ENCODE data around the gene ANKS1B.

The ANKS1B gene

DNA sequence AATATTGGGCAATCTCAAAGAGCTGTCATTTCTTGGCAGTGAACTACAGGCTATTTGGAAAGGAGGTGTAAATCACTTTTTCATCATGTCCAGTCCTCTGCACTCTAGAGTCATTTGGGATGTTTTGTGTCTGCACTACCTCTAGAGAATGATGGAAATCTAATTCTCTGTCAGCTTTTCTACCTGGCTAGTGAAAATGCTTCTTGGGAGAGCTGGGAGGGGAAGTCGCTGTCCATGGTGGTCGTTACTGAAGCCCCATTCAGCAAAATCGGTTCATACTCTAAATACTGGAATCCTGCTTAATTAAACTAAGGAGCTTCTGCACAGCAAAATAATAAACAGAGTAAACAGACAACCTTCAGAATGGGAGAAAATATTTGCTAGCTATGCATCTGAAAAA, 1087.8 kb downstream of the ANKS1B start:
- no peak overlapping the region for H3K9ac ChIP-seq (ENCODE audit: low read length)
- no peak for TF ChIP-seq EZH2 (IDR thresholded peaks at IDR 0.05; ENCODE audit: borderline replicate concordance, low read length)
- TF ChIP-seq, protein P1, sequence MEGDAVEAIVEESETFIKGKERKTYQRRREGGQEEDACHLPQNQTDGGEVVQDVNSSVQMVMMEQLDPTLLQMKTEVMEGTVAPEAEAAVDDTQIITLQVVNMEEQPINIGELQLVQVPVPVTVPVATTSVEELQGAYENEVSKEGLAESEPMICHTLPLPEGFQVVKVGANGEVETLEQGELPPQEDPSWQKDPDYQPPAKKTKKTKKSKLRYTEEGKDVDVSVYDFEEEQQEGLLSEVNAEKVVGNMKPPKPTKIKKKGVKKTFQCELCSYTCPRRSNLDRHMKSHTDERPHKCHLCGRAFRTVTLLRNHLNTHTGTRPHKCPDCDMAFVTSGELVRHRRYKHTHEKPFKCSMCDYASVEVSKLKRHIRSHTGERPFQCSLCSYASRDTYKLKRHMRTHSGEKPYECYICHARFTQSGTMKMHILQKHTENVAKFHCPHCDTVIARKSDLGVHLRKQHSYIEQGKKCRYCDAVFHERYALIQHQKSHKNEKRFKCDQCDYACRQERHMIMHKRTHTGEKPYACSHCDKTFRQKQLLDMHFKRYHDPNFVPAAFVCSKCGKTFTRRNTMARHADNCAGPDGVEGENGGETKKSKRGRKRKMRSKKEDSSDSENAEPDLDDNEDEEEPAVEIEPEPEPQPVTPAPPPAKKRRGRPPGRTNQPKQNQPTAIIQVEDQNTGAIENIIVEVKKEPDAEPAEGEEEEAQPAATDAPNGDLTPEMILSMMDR (IDR thresholded peaks at IDR 0.05; ENCODE audit: low read length) = no peak
- H3K4me2 ChIP-seq (ENCODE audit: low read length) = no peak overlapping the region
- no peaks in the 10 kb centered on the region for H3K9me3 ChIP-seq (ENCODE audit: low read length)
- no peak overlapping the region for H2AFZ ChIP-seq (ENCODE audit: low read length)
- H3K4me3 ChIP-seq (ENCODE audit: low read depth, low read length, poor library complexity, severe bottlenecking) = no peak overlapping the region
- H3K9me2 ChIP-seq (ENCODE audit: low read depth, low read length) = no peaks in the 10 kb centered on the region
- H3K4me1 ChIP-seq (ENCODE audit: insufficient read depth, low read length, severe bottlenecking) = no peaks in the 10 kb centered on the region
- no peaks in the 10 kb centered on the region for H3K36me3 ChIP-seq (ENCODE audit: insufficient read depth, low read length)
- H3K27ac ChIP-seq (ENCODE audit: low read depth, low read length, poor library complexity, severe bottlenecking) = no peak overlapping the region
- H3K27me3 ChIP-seq (ENCODE audit: insufficient read depth, low read length) = no peaks in the 10 kb centered on the region
- no peaks in the 10 kb centered on the region for H3F3A ChIP-seq (ENCODE audit: insufficient read depth, low read length)
- no peaks in the 10 kb centered on the region for H3K79me2 ChIP-seq (ENCODE audit: insufficient read depth, low read length)
- no peaks in the 10 kb centered on the region for H4K20me1 ChIP-seq (ENCODE audit: insufficient read depth, low read length)

- Histone ChIP-seq H3K36me3 (ENCODE audit: insufficient read depth, low read length) (no peaks in the 10 kb centered on the region), H4K20me1 (ENCODE audit: insufficient read depth, low read length) (no peaks in the 10 kb centered on the region), H2AFZ (ENCODE audit: low read length) (no peak overlapping the region), H3K9me2 (ENCODE audit: low read depth, low read length) (no peaks in the 10 kb centered on the region), H3F3A (ENCODE audit: insufficient read depth, low read length) (no peaks in the 10 kb centered on the region), H3K4me3 (ENCODE audit: low read depth, low read length, poor library complexity, severe bottlenecking) (no peak overlapping the region), H3K79me2 (ENCODE audit: insufficient read depth, low read length) (no peaks in the 10 kb centered on the region), H3K4me2 (ENCODE audit: low read length) (no peak overlapping the region), H3K9ac (ENCODE audit: low read length) (no peak overlapping the region), H3K27ac (ENCODE audit: low read depth, low read length, poor library complexity, severe bottlenecking) (no peak overlapping the region), H3K9me3 (ENCODE audit: low read length) (no peaks in the 10 kb centered on the region), H3K4me1 (ENCODE audit: insufficient read depth, low read length, severe bottlenecking) (no peaks in the 10 kb centered on the region), H3K27me3 (ENCODE audit: insufficient read depth, low read length) (no peaks in the 10 kb centered on the region)
- no peak for TF ChIP-seq EZH2 (IDR thresholded peaks at IDR 0.05; ENCODE audit: borderline replicate concordance, low read length)
These were observed 1089.6 kb downstream of the ANKS1B start for GRCh38 chr12:98895086-98895651.

- Histone ChIP-seq H3K4me3 (ENCODE audit: low read depth, low read length, poor library complexity, severe bottlenecking) (no peak overlapping the region), H3K27me3 (ENCODE audit: insufficient read depth, low read length) (no peaks in the 10 kb centered on the region)
These were observed 1090.2 kb downstream of the ANKS1B start for GRCh38 chr12:98894412-98895085.

More at GRCh38 chr12:98894412-98895085, 1090.2 kb downstream of the ANKS1B start:
- no peaks in the 10 kb centered on the region for H3F3A ChIP-seq (ENCODE audit: insufficient read depth, low read length)
- no peak overlapping the region for H3K27ac ChIP-seq (ENCODE audit: low read depth, low read length, poor library complexity, severe bottlenecking)
- H3K9ac ChIP-seq (ENCODE audit: low read length) = no peak overlapping the region
- H3K36me3 ChIP-seq (ENCODE audit: insufficient read depth, low read length) = no peaks in the 10 kb centered on the region
- H2AFZ ChIP-seq (ENCODE audit: low read length) = no peak overlapping the region
- H4K20me1 ChIP-seq (ENCODE audit: insufficient read depth, low read length) = no peaks in the 10 kb centered on the region
- no peaks in the 10 kb centered on the region for H3K79me2 ChIP-seq (ENCODE audit: insufficient read depth, low read length)
- TF ChIP-seq, protein P1 (IDR thresholded peaks at IDR 0.05; ENCODE audit: low read length) = no peak
- no peak overlapping the region for H3K4me2 ChIP-seq (ENCODE audit: low read length)
- no peaks in the 10 kb centered on the region for H3K4me1 ChIP-seq (ENCODE audit: insufficient read depth, low read length, severe bottlenecking)
- H3K9me2 ChIP-seq (ENCODE audit: low read depth, low read length) = no peaks in the 10 kb centered on the region
- H3K9me3 ChIP-seq (ENCODE audit: low read length) = no peaks in the 10 kb centered on the region

Measured in OCI-LY1 (cell line).